B cell (primary cell): ENCODE results near the gene PTPRN2.

ENCODE experiments used
- EZH2 ChIP-seq: IDR thresholded peaks from 2 replicates; pipeline ENCODE4 v1.6.1; 2012; ENCODE audit warnings: borderline replicate concordance, low read depth, mild to moderate bottlenecking, moderate library complexity, low read length; ENCODE audit not compliant: insufficient read depth, poor library complexity, severe bottlenecking
- TF ChIP-seq, protein P1 (sequence below): fragments of 200-600 bp; IDR thresholded peaks from one replicate; pipeline ENCODE4 v1.8.0; 2022; ENCODE audit warnings: antibody characterized with exemption, mild to moderate bottlenecking

DNA sequence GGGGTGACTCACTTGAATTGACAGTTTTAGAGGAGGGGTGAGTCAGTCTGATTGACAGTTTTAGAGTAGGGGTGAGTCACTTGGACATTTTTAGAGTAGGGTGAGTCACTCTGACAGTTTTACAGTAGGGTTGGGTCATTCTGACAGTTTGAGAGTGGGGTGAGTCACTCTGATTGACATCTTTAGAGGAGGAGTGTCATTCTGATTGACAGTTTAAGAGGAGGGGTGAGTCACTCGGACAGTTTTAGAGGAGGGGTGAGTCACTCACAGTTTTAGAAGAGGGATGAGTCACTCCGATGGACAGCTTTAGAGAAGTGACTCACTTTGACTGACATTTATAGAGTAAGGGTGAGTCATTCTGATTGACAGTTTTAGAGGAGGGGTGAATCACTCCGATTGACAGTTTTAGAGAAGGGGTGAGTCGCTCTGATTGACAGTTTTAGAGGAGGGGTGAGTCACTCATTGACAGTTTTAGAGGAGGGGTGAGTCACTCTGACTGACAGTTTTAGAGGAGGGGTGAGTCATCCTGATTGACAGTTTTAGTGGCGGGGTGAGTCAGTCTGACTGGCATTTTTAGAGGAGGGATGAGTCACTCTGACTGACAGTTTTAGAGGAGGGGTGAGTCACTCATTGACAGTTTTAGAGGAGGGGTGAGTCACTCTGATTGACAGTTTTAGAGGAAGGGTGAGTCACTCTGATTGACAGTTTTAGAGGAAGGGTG, 655.0 kb downstream of the PTPRN2 start:
- TF ChIP-seq, protein P1, sequence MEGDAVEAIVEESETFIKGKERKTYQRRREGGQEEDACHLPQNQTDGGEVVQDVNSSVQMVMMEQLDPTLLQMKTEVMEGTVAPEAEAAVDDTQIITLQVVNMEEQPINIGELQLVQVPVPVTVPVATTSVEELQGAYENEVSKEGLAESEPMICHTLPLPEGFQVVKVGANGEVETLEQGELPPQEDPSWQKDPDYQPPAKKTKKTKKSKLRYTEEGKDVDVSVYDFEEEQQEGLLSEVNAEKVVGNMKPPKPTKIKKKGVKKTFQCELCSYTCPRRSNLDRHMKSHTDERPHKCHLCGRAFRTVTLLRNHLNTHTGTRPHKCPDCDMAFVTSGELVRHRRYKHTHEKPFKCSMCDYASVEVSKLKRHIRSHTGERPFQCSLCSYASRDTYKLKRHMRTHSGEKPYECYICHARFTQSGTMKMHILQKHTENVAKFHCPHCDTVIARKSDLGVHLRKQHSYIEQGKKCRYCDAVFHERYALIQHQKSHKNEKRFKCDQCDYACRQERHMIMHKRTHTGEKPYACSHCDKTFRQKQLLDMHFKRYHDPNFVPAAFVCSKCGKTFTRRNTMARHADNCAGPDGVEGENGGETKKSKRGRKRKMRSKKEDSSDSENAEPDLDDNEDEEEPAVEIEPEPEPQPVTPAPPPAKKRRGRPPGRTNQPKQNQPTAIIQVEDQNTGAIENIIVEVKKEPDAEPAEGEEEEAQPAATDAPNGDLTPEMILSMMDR, result no peak
- TF ChIP-seq EZH2, result no peak
